H1 (cell line): ENCODE data around the gene CDC42SE1. TPM values are rescaled to one million over a fixed set of nuclear protein-coding genes. Genes with fewer than 3 reads are reported as not detected.

ENCODE experiments used
- ATF2 ChIP-seq: IDR thresholded peaks from 2 replicates; pipeline ENCODE4 v1.6.1; 2012; ENCODE audit warnings: low read length, inconsistent platforms
- EP300 ChIP-seq, 2 experiments: IDR thresholded peaks; 1 replicate in 1 of 2; 2 replicates in 1 of 2; pipeline ENCODE4 v1.6.1; 2011 to 2012; ENCODE audit warnings: low read depth in 2 of 2, low read length in 2 of 2, mild to moderate bottlenecking in 2 of 2, borderline replicate concordance in 1 of 2, inconsistent platforms in 1 of 2, moderate library complexity in 1 of 2
- HDAC2 ChIP-seq, 2 experiments: fragments of 300-600 bp in 1 of 2; sonication (generic) in 1 of 2; IDR thresholded peaks; 2 replicates each; pipeline ENCODE4 v1.6.1; 2011 to 2012; ENCODE audit warnings: low read depth in 2 of 2, low read length in 2 of 2, mild to moderate bottlenecking in 2 of 2, moderate library complexity in 2 of 2, borderline replicate concordance in 1 of 2, inconsistent platforms in 1 of 2
- PHF8 ChIP-seq: fragments of 200-600 bp; sonication (generic); conservative IDR thresholded peaks from 2 replicates; pipeline ENCODE4 v1.7.1; 2012; ENCODE audit warnings: low read depth, mild to moderate bottlenecking, inconsistent platforms, low read length, moderate library complexity
- POU5F1 ChIP-seq: IDR thresholded peaks from 2 replicates; pipeline ENCODE4 v1.6.1; 2011; ENCODE audit warnings: low read depth, mild to moderate bottlenecking, low read length, moderate library complexity
- RAD21 ChIP-seq, 2 experiments: IDR thresholded peaks in 1 of 2; conservative IDR thresholded peaks in 1 of 2; 2 replicates each; pipeline ENCODE4 v1.6.1; 2011; ENCODE audit warnings: low read depth in 2 of 2, low read length in 2 of 2, improper control_type of control experiment in 1 of 2, inconsistent platforms in 1 of 2, mild to moderate bottlenecking in 1 of 2, moderate library complexity in 1 of 2
- SIN3A ChIP-seq, 2 experiments: IDR thresholded peaks in 1 of 2; conservative IDR thresholded peaks in 1 of 2; 2 replicates each; pipeline ENCODE4 v1.6.1; 2011 to 2012; ENCODE audit warnings: low read length in 2 of 2, improper control_type of control experiment in 1 of 2, low read depth in 1 of 2, mild to moderate bottlenecking in 1 of 2
- SIX5 ChIP-seq: IDR thresholded peaks from 2 replicates; pipeline ENCODE4 v1.6.1; 2011; ENCODE audit warnings: mild to moderate bottlenecking, low read depth, low read length
- SP4 ChIP-seq: IDR thresholded peaks from 2 replicates; pipeline ENCODE4 v1.6.1; 2012; ENCODE audit warnings: low read length, inconsistent platforms
- SRF ChIP-seq: IDR thresholded peaks from 2 replicates; pipeline ENCODE4 v1.6.1; 2011; ENCODE audit warnings: mild to moderate bottlenecking, low read depth, low read length, moderate library complexity
- TEAD4 ChIP-seq: IDR thresholded peaks from 2 replicates; pipeline ENCODE4 v1.6.1; 2012; ENCODE audit warnings: low read depth, low read length, inconsistent platforms, mixed read lengths
- polyA plus RNA-seq, 7 experiments: library from polyadenylated mRNA; depleted of rRNA in 3 of 7; stranded (reverse) in 5 of 7; unstranded in 2 of 7; fragments of >200 nt in 5 of 7; fragments of 200-250 nt in 2 of 7; gene quantifications; 1 replicate in 5 of 7; 2 replicates in 1 of 7; 4 replicates in 1 of 7; pipeline versions ENCODE4 v1.2.1 to v1.2.3, GENCODE V29; 2011 to 2013; ENCODE audit warnings: missing spikeins in 2 of 7, mixed read lengths in 2 of 7
- total RNA-seq: library from RNA; stranded (reverse); fragmentation: NEBNext Ultra II Directional; extraction: Animal tissue kit (Norgen Biotek cat#: 25700); gene quantifications from 2 replicates; pipeline ENCODE4 v1.2.1, GENCODE V29; 2021

Gene CDC42SE1
- total and polyA plus RNA-seq, 2 of the 8 experiments (the other 6 are each of a cell fraction or from before 2014, with no cell fraction given) = 30.5 to 74.1 TPM

DNA sequence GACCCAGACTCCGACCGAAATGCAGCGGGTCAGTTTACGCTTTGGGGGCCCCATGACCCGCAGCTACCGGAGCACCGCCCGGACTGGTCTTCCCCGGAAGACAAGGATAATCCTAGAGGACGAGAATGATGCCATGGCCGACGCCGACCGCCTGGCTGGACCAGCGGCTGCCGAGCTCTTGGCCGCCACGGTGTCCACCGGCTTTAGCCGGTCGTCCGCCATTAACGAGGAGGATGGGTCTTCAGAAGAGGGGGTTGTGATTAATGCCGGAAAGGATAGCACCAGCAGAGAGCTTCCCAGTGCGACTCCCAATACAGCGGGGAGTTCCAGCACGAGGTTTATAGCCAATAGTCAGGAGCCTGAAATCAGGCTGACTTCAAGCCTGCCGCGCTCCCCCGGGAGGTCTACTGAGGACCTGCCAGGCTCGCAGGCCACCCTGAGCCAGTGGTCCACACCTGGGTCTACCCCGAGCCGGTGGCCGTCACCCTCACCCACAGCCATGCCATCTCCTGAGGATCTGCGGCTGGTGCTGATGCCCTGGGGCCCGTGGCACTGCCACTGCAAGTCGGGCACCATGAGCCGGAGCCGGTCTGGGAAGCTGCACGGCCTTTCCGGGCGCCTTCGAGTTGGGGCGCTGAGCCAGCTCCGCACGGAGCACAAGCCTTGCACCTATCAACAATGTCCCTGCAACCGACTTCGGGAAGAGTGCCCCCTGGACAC is 11.3 kb downstream of the CDC42SE1 start (continued):
- TF ChIP-seq RAD21 (IDR thresholded peaks at IDR 0.05 in 1 of 2, conservative IDR thresholded peaks at IDR 0.05 in 1 of 2; ENCODE audit: low read depth in 2 of 2, low read length in 2 of 2) (peak in 1 of 2 experiments; percentile 23; a peak in 2 of 4 replicates), TEAD4 (no peak), EP300 (IDR thresholded peaks at IDR 0.05; ENCODE audit: borderline replicate concordance in 1 of 2, low read depth in 2 of 2, low read length in 2 of 2) (no peak), PHF8 (peak; percentile 71), SRF (no peak), SIX5 (no peak), HDAC2 (IDR thresholded peaks at IDR 0.05; ENCODE audit: borderline replicate concordance in 1 of 2, low read depth in 2 of 2, low read length in 2 of 2) (0 out of 4 replicates have a peak, but pooled peaks of 1 of the 2 experiments have one; percentile 40), POU5F1 (no peak), SIN3A (conservative IDR thresholded peaks at IDR 0.05 in 1 of 2, IDR thresholded peaks at IDR 0.05 in 1 of 2; ENCODE audit: low read depth in 1 of 2, low read length in 2 of 2) (peak; percentile 63 to 69; a peak in 2 of 4 replicates), ATF2 (no peak), SP4 (no peak)
